Stimulated activated CD8-positive, alpha-beta memory T cell treated with anti-CD3 and anti-CD28 coated beads, Interleukin-2, amount 100 ng/mL, for 48 hours (primary cell): Measurements from ENCODE around the gene LRRIQ1.
"Not testable (repeated sequence)": the region's sequence is repeated elsewhere in the genome, so short reads cannot be mapped to it uniquely, and the experiment has no call there.

Experiments
- DNase-seq, 2 donors: peaks; one replicate each; pipeline ENCODE4 v3.0.0-alpha.2; 2020; ENCODE audit warnings: low read depth in 2 of 2

LRRIQ1 gene

DNA sequence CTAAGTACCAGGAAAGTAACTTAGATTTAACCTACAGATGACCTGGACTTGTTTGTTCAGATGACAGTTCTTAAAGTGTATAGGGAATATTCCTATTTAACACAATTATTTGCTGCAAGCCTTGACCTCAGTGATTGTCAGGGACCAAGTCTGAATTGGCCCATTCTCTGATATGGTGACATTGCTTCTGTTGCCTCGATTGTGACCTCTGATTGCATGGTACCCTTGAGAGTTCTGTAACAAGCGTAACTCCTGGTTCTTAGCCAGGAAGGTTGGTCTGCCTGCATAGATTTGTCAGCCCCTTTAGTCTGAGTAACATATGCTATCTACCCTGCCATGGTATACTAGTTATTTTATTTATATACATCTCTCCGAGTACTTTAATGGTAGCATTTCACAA is 150.1 kb downstream of the LRRIQ1 start:
- DNase-seq = no peak

DNA sequence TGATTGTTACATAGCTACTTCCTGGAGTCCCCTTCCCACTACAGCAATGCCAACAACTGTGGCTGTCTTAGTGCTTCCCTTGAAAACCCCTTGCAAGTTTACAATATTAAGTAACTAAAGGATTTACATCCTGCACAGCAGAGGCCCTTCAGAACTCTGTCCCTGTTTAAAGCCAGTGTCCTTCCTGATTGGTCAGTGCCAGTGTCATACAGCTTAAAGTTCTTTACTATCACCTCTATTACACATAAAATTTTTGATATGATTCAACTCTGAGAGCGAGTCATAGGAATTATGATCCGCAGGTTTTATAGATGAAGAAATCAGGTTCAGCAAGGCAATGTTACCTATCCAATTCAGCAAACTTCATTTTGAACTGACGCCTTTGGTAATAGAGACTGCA is 152.5 kb downstream of the LRRIQ1 start:
- DNase-seq = no peak

DNA sequence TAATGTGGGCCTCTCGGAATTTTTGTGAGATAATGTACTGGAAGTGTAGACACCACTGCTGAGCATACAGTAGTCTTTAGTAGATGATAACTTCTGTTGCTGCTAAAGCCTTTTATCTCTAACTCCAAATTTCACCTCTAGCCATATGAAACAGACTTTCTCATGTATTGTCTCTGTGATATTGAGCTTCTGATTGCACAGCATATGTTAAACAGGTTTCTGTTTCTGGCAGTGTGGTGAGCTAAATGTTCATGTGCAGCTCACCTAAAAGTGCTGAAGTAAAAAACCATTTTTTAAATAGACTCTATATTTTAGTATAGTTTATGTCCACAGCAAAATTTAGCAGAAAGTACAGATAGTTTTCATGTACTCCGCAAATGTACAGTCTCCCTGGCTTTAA is 154.6 kb downstream of the LRRIQ1 start:
- no peak for DNase-seq

DNA sequence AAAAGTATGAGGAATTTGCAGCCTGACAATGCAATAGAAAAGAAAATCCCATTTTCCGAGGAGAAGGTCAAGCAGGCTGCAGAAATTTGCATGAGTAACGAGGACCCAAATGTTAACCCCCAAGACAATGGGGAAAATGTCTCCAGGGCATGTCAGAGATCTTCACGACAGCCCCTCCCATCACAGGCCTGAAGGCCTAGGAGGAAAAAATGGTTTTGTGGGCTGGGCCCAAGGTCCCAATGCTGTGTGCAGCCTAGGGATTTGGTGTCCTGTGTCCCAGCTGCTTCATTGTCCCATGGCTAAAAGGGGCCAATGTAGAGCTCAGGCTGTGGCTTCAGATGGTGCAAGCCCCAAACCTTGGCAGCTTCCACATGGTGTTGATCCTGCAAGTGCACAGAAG is 167.7 kb downstream of the LRRIQ1 start:
- not testable (repeated sequence) for DNase-seq

DNA sequence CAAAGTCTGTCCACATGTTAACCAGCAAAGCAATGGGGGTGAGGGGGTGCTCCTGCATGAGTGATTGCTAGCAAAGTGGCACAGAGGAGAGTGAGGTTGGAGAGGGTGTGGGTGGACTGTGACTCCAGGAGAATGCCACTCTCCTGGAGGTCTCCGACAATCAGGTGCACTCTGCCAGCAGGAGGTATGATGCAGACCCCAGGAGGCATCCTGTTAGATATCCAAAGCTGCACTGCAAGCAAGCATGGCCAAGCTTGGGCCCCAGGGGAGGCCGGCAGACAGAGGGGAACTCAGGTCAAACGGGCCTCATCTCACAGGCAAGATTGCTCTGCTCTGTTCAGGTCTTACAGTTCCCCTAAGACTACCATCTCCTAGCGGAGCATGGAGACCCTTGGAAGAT is 170.4 kb downstream of the LRRIQ1 start:
- no peak for DNase-seq

GRCh38 chr12:85224339-85224738 is 188.2 kb downstream of the LRRIQ1 start:
- not testable (repeated sequence) for DNase-seq

DNA sequence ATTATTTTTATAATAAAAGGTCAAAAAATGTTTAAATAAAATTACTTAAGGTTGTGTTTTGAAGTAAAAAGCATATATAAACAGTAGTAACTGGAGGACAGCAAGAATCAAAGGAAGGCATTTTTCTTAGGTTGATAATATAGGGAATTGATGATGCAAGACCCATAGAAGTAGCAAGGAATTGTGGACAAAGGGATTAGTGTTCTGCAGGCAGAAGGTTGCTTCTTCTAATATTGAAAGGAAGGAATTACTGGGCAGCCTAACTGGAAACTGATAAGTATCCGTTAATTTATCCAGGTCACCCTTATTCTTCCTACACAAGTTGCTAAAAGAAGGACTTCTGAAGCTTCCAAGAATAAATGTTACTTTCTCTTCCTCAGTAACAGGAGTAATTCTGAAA is 189.3 kb downstream of the LRRIQ1 start:
- no peak for DNase-seq

DNA sequence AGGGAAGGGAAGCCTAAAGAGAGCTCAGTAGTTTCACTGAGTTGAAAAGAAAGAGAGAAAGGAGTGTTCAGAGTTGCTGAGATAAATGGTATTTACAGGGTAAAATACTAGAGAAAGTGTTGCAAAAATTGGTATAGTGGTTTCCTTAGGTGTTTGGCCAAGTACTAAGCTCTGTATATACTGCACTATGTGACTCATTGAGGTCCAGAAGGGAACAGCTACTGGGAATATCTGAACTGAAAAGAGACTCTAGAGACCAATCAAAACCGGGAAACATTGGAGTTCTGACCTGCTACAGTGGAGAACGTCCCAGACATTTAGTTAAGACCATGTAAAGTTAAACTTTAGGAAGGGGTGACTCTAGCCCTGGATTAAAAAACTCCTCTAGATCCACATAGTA is 201.2 kb downstream of the LRRIQ1 start:
- no peak for DNase-seq

GRCh38 chr12:85244561-85244960 is 208.4 kb downstream of the LRRIQ1 start:
- DNase-seq = no peak

GRCh38 chr12:85253853-85254252 is 217.7 kb downstream of the LRRIQ1 start:
- DNase-seq = no peak

GRCh38 chr12:85257671-85258070 is 221.5 kb downstream of the LRRIQ1 start:
- DNase-seq = no peak

DNA sequence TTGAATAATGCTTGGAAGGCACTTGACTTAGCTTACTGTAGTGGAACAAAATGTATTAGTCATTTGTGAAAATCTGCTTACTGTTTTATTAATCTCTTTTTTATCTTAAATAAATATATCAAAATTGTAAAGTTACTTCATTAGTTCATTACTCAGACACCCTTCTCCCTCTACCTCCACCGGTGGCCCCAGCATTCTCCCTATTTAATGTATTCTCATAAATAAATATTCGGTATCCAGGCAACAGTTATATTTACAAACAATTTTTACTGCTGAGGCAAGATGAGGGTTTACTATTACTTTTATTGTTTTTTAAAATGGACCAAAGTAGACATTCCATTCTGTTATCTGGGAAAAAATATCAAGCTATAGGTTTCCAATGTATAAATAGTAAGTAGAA is 224.3 kb downstream of the LRRIQ1 start:
- no peak for DNase-seq

GRCh38 chr12:85260896-85261295 is 224.7 kb downstream of the LRRIQ1 start:
- DNase-seq = no peak

DNA sequence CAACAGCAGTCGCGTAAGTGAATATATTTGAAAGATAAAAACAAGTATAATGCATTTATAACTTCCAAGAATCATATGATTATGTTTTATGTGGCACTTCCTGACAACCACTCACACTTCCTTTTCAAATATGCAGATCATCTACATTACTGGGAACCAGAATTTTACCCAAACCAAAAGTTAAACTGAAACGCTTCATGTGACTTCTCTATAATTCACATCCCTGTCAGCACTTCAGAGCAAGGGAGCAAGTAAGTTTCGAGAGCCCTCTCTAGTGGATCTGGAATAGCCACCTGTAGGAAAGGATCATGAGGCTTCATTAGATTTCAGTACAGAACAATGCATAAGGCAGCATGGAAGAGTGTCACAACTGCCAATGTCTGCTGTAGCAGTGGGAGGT is 230.2 kb downstream of the LRRIQ1 start:
- DNase-seq = no peak

DNA sequence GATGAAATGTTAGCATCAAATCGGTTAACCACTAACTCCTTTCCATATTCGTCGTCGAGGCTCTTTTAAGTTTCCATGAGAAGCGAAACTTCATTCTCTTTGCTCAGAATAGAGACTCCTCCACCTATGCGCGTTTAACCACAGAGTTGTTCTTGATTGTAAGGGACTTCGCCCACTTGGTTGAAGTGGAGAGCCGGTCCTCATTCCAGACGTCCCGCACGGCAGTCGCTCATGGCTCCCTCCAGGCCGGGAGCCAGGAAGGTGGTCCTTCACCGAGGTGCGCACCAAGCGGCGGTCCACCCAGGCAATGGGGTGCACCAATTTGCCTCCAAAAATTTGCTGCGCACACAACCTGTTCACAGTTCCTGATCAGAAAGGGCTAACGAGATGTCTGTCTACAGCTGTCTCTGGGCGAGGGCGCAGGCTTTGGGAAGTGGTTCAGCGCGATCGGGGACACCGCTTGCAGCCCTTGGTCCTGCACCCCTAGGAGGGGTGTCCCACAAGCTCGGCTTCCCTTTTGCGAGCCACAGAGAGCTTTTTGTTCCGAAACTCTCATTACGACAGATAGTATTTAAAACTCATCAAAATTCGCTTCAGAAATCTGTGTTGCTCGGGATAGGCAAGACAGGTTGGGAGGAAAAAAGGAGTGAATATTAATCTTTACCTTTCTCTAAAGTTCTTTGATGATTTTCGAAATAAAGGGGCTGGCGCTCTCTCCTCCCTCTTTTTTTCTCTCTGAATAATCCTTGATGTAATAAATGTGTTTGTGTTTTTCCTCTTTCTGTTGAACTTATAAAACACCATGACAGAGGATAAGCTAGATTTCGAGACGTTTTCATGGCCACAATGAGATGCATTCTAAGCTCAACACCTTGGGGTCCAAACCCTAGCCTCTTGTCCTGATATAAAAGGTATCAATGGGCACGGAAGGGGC is 237.5 kb downstream of the LRRIQ1 start:
- no peak for DNase-seq

GRCh38 chr12:85274315-85274651 is 238.1 kb downstream of the LRRIQ1 start:
- DNase-seq = no peak

- DNase-seq = no peak
Measured at GRCh38 chr12:85275374-85275773, 239.2 kb downstream of the LRRIQ1 start.

DNA sequence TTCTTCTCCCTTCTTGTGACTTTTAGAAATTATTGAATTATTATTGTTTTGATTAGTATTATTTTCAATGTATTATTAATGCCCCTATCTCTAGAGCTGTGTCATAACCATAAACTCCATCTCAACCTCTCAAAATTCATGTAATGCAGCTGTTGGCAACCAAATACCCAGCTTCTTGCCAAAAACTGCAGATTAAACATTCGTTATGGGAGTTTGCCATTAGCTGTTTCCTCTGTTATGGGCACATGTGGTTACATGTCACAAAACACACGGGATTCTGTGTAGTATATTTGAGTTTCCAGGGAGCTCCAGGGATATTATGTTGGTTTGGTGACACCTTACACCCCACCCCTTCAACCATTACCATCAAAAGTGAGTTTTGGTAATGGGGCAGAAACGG is 241.0 kb downstream of the LRRIQ1 start:
- no peak for DNase-seq

GRCh38 chr12:85277900-85278597 is 241.9 kb downstream of the LRRIQ1 start:
- DNase-seq = no peak

- DNase-seq = no peak
Measured at GRCh38 chr12:85278598-85279448, 242.7 kb downstream of the LRRIQ1 start.

- DNase-seq = no peak
Measured at GRCh38 chr12:85279449-85280164, 243.5 kb downstream of the LRRIQ1 start.
